ENCODE measurements around the gene USP24. TPM values are rescaled to one million over a fixed set of nuclear protein-coding genes. Genes with fewer than 3 reads are reported as not detected.
"Not testable (repeated sequence)": the region's sequence is repeated elsewhere in the genome, so short reads cannot be mapped to it uniquely, and the experiment has no call there.

Gene USP24
- total RNA-seq, 1 donor from 2014 or later = 35.8 TPM

GRCh38 chr1:55232448-55233144 is 17.4 kb upstream of the USP24 start:
- no peaks in the 10 kb centered on the region for H3K36me3 ChIP-seq
- no peaks in the 10 kb centered on the region for H3K4me1 ChIP-seq
- H3K4me3 ChIP-seq = no peak overlapping the region
- TF ChIP-seq POLR2AphosphoS5 (IDR thresholded peaks at IDR 0.05; ENCODE audit: insufficient read depth in 1 of 2, low read depth in 1 of 2) (no peak), CTCF (IDR thresholded peaks at IDR 0.05) (no peak), POLR2A (IDR thresholded peaks at IDR 0.05) (no peak)
- intact Hi-C loops (cut with DNase I) = no loop called here
- H3K27me3 ChIP-seq = no peaks in the 10 kb centered on the region
- no peak for DNase-seq (ENCODE audit: extremely low spot score in 2 of 2)
- no peak overlapping the region for H3K27ac ChIP-seq
- H3K9me3 ChIP-seq = no peaks in the 10 kb centered on the region

GRCh38 chr1:55231745-55232144 is 16.6 kb upstream of the USP24 start:
- Histone ChIP-seq H3K9me3 (no peaks in the 10 kb centered on the region), H3K4me1 (no peaks in the 10 kb centered on the region), H3K4me3 (no peak overlapping the region), H3K27me3 (no peaks in the 10 kb centered on the region), H3K27ac (no peak overlapping the region), H3K36me3 (no peaks in the 10 kb centered on the region)
- no peak for DNase-seq (ENCODE audit: extremely low spot score in 2 of 2)
- intact Hi-C loops (cut with DNase I) = no loop called here
- TF ChIP-seq POLR2A (IDR thresholded peaks at IDR 0.05) (no peak), POLR2AphosphoS5 (IDR thresholded peaks at IDR 0.05; ENCODE audit: insufficient read depth in 1 of 2, low read depth in 1 of 2) (no peak), CTCF (IDR thresholded peaks at IDR 0.05) (no peak)

GRCh38 chr1:55230659-55231058 is 15.5 kb upstream of the USP24 start:
- TF ChIP-seq POLR2AphosphoS5 (IDR thresholded peaks at IDR 0.05; ENCODE audit: insufficient read depth in 1 of 2, low read depth in 1 of 2) = no peak
- no peak for TF ChIP-seq POLR2A (IDR thresholded peaks at IDR 0.05)
- no peak for TF ChIP-seq CTCF (IDR thresholded peaks at IDR 0.05)
- Histone ChIP-seq H3K36me3 (no peaks in the 10 kb centered on the region), H3K9me3 (no peaks in the 10 kb centered on the region), H3K4me1 (no peaks in the 10 kb centered on the region), H3K27me3 (no peaks in the 10 kb centered on the region), H3K4me3 (no peak overlapping the region), H3K27ac (no peak overlapping the region)
- intact Hi-C loops (cut with DNase I) = no loop called here
- DNase-seq (ENCODE audit: extremely low spot score in 2 of 2) = no peak

- H3K4me3 ChIP-seq; H3K36me3 ChIP-seq; intact Hi-C loops (cut with DNase I); H3K4me1 ChIP-seq; H3K9me3 ChIP-seq; H3K27ac ChIP-seq; DNase-seq (ENCODE audit: extremely low spot score in 2 of 2); H3K27me3 ChIP-seq: not testable (repeated sequence)
Observed at GRCh38 chr1:55229726-55230125, 14.6 kb upstream of the USP24 start.

GRCh38 chr1:55225228-55225627 is 10.1 kb upstream of the USP24 start:
- no peaks in the 10 kb centered on the region for H3K27me3 ChIP-seq
- no peaks in the 10 kb centered on the region for H3K36me3 ChIP-seq
- no peak overlapping the region for H3K27ac ChIP-seq
- no peak for DNase-seq (ENCODE audit: extremely low spot score in 2 of 2)
- no peak overlapping the region for H3K4me3 ChIP-seq
- no peaks in the 10 kb centered on the region for H3K4me1 ChIP-seq
- intact Hi-C loops (cut with DNase I) = no loop called here
- TF ChIP-seq POLR2AphosphoS5 (IDR thresholded peaks at IDR 0.05; ENCODE audit: insufficient read depth in 1 of 2, low read depth in 1 of 2) = no peak
- TF ChIP-seq CTCF (IDR thresholded peaks at IDR 0.05) = no peak
- no peak for TF ChIP-seq POLR2A (IDR thresholded peaks at IDR 0.05)
- H3K9me3 ChIP-seq = no peaks in the 10 kb centered on the region
